HG02588 (cell line): ENCODE measurements around the gene PPARA.

ENCODE experiments used
- ATAC-seq: cut with Tn5 transposase; IDR thresholded peaks from one replicate; pipeline ENCODE4 v1.9.1; 2021; ENCODE audit warnings: mild to moderate bottlenecking, moderate library complexity; ENCODE audit not compliant: unreplicated experiment

PPARA gene

DNA sequence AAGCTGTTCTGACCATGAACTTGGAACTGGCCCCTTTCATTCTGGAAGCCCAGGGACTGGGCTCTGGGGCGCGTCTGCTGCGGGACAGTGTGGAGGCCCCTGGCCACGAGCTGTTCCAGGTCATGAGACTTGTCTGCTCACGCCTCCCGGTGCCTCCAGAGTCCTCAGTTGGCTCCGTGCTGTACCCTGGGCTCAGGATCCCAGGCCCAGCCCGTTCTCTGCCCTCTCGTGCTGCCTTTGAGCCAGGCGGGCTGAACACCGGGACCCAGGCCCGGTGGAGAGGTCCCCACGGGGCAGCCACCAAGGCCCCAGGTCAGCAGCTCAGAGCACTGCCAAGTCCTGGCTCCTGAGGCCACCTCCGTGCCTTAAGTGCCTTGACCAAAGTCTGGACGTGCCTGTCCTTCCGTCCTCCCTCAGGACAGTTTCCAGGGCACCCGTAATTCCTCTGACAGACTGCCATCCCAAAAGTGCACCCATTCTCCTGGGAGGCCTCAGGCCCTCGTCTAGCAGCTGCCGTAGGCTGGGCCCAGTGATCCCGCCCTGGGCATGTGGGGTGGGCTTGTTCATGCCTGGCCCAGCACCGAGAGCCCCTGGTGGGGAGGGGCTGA, 36.3 kb upstream of the PPARA start:
- ATAC-seq = no peak

- no peak for ATAC-seq
Observed at GRCh38 chr22:46114518-46115387, 35.6 kb upstream of the PPARA start.

DNA sequence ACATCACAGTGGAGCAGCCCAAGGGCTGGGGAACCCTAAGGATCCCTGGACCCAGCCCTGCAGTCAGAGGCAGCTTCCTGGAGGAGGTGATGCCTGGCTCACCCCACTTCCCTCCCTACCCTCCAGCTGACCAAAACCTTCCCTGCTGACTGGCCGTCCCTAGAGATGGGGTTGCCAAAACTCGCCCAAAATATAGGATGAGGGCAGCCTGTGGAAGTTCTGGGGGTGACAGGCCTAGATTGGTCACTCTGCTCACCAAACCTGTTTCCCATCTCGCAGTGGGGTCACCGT, 35.0 kb upstream of the PPARA start:
- no peak for ATAC-seq

- ATAC-seq = no peak
Observed at GRCh38 chr22:46115755-46116490, 34.4 kb upstream of the PPARA start.

- peak; percentile 58 for ATAC-seq
Observed at GRCh38 chr22:46116491-46116958, 33.8 kb upstream of the PPARA start.

DNA sequence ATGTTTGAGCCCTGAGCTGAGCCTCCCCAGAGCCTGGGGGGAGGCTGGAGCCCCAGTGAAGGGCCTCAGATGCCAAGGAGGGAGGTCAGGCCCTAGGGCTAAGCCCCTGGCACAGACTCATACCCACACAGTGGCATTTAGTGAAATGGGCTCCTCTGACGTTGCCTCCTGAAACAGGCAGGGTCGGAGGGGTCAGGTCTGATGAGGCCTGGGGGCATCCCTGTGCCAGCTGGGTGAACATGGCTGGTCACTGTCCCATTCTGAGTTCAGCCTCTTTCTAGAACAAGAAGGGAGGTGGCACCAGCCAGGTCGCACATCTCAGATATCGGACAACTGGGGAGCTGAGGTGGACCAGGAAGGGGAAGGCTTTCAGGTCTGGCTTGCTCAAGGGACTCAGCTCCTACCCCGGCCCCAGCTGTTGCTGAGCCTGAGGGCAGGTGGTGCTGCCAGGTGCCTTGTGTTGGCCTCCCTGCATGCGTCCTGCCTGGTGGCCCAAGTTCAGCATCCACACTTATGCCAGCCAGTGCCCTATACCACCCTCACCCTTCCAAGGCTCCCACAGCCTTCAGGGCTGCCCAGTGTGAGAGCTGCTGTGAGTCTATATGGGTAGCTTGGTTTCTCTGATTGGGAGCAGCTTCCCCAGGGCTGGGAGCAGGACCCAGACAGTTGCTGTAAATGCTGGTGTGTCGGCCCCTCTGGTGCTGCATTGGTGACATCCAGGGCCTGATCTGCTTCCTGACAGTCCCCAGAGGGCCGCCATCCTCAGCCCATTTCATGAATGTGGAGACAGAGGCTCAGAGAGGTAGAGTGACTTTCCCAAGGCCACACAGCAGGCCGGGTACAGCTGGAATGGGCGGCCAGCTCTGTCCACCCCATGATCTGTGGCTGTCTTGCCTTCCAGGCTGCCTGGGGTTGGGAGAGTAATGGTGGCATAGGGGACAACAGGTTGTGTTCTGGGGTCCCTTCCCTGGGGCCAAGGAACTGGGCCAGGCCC, 32.8 kb upstream of the PPARA start:
- no peak for ATAC-seq

- ATAC-seq = no peak
Observed at GRCh38 chr22:46119093-46119728, 31.1 kb upstream of the PPARA start.

DNA sequence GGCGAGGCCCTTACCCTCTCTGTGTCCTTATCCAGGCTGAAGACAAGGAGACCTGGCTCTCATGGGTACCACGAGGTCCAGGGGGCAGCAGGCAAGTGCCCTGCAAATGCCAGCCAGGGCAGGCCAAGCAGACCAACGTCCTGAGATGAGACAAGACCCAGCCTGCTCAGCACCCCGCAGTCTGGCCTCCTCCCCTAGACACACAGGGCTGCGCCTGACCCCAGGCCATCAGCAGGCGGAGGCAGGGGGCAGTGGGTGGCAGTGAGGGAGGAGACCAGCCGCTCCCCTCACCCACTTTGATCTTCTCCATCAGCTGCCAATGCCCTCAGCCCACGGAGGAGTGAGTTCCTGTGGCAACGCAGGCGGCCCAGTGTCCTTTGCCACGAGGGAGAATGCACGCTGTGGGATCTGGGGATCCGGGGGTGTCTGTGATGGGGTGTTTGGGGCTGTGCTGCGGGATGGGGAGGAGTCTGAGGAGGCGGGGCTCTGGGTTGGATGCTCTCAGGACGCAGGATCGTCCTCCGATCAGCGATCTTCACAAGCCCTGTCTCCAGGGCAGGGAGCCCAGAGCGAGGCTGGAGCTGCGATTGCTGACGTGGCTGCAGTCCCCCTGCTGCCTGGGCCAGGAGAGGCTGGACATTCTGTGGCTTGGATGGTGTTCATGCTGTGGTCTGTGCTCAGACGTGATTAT, 30.5 kb upstream of the PPARA start:
- ATAC-seq = no peak

DNA sequence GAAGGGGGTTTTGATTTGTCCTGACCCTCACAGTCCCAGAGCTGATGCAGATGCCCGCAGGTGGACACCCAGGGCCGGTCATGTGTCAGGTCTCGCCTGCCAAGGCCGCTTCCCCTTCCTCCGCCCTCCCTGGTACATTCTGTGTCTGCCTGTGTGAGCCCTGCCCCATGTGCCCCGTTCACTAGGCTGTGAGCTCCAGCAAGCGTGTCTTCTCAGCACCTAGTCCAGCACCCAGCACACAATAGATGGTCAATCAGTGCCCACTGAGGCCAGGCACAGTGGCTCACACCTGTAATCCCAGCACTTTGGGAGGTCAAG, 29.9 kb upstream of the PPARA start:
- ATAC-seq = no peak

- ATAC-seq = no peak
Observed at GRCh38 chr22:46121079-46121478, 29.2 kb upstream of the PPARA start.

- no peak for ATAC-seq
Observed at GRCh38 chr22:46121523-46122287, 28.6 kb upstream of the PPARA start.

DNA sequence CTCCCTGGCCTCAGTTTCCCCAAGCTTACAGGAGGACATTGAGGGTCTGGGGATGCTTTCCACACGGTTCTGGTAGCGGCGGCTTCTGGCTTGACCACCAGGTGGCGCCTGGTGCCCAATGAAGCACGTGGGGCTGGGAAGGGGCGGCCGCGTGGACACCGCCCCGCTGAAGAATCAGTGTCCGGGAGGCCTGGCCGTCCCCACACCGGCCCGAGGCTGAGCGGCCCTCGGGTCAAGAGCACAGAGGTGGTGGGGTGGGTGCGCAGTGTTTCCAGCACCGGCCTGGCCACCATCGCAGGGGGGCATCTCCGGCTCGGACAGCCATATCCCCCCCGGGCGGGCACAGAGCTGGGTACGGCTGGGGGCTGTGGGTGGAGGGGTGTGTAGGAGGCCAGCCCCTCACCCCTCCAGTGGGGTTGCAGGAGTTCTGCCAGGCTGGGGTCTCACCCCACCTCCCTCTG, 27.8 kb upstream of the PPARA start:
- ATAC-seq = no peak

DNA sequence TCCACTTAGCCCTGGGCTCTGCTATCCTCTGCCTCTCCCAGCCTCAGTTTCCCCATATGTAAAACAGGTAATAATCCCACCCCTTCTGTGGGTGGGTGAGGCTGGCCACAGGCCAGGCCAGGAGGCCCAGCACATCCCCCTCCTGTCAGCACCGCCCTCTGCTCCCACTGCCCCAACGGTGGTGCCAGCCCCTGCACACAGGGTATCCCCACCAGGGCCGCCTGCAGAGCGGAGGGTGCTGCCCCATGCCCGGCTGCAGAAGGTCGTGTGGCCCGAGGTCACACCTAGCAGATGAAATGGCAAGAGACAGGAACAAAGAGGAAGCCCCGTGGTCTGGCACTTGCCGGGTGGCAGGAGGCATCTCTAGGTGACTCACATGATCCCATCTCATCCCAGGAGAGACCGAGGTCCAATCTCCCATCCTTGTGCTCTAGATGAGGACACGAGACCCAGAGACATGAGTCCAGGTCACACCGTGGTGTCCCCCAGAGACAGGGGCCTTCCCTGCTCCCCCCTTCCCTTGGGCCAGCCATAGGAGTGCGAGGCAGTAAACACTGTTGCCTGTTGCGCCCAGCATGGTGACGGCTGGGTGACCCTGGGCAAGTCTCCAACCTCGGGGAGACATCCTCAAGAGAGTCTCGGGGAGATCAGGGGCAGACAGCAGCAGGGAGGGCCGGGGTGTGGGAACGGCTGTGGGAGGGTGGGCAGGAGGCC, 27.2 kb upstream of the PPARA start:
- ATAC-seq = no peak

GRCh38 chr22:46123694-46124382, 26.5 kb upstream of the PPARA start:
- ATAC-seq = no peak

DNA sequence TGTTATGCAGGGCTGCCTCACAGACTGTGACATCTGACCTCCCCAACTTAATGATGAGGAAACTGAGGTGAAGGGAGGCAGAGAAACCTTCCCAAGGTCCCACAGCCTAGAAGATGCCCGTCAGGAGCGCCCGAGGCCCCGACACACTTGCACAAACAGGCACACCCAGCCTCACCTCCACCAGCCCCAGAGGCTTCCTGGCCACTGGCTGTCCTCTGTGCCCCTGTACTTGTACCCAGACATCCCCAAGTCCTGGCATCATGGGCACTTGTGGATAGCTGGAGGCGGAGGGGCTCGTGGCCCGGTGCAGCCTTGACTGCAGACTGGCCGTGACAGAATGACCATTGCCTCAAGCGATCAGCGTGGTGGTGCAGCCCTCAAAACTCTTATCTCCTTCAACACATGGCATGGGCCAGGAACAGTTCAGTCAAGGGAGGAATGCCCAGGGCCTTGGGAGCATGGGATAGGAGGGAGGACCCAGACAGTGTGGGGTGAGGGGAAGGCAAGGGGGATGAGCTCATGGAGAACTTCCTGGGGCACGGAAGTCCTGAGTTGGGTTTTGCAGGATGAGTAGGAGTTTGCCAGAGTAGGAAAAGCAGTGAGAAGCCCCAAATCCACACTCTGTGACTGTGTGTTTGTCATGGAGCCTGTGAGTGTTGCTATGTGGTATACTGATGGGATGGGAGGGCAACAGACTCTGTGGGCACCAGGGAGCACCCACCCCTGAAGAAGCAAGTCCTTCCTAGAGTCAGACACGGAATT, 25.8 kb upstream of the PPARA start:
- no peak for ATAC-seq

DNA sequence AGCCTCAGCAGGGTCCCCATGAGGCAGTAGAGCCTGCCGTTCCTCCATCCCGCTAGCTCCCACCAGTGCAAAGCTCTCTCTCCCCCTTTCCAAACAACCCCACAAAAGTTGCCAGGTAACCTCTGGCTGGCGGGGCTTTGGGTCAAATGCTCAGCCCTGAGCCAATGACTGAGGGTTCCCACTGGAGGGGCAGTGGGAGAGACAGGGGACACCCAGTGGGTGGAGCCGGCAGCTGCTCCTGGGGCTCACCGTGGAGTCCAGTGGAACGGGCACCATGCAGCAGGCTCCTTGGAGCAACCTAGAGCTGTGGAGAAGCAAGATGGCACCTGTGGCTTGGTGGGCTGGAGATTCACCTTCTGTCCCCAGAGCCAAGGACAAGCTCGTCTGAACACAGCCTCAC, 25.0 kb upstream of the PPARA start:
- ATAC-seq = no peak
